ENCODE results near the gene MYO18A.

The MYO18A gene

GRCh38 chr17:29024316-29024952, 155.8 kb downstream of the MYO18A start:
- H2BK15ac ChIP-seq (ENCODE audit: low read length): no peak overlapping the region
- H3K4me2 ChIP-seq (ENCODE audit: insufficient read depth, low read length, poor library complexity, severe bottlenecking): no peak overlapping the region
- WGBS, 2 donors (ENCODE audit: extremely low coverage in 2 of 2, insufficient read length in 2 of 2, insufficient replicate concordance in 1 of 2): no CpG with 5 or more reads among the region's 6 CpGs
- H3K79me1 ChIP-seq (ENCODE audit: low read depth, low read length): no peaks in the 10 kb centered on the region
- no peaks in the 10 kb centered on the region for H3K36me3 ChIP-seq (replicated peaks in 1 of 2; ENCODE audit: control insufficient read depth in 2 of 2, insufficient read depth in 2 of 2, low read length in 2 of 2)
- no peak overlapping the region for H4K91ac ChIP-seq (ENCODE audit: low read depth, low read length, poor library complexity)
- H2AK5ac ChIP-seq (ENCODE audit: low read depth, low read length): no peak overlapping the region
- no peak overlapping the region for H3K23ac ChIP-seq (ENCODE audit: low read depth, low read length, poor library complexity)
- H3K4me3 ChIP-seq (ENCODE audit: low read length in 2 of 2): no peak overlapping the region
- H3K27me3 ChIP-seq (ENCODE audit: control insufficient read depth in 3 of 3, insufficient read depth in 3 of 3, low read depth in 1 of 3, low read length in 3 of 3): no peaks in the 10 kb centered on the region
- no peak overlapping the region for H3K18ac ChIP-seq (ENCODE audit: low read length)
- DNase-seq (ENCODE audit: low spot score): no peak
- H3K4ac ChIP-seq (ENCODE audit: low read length): no peak overlapping the region
- no peak overlapping the region for H3K27ac ChIP-seq (replicated peaks; ENCODE audit: low read length)
- H3K14ac ChIP-seq (ENCODE audit: low read length): no peak overlapping the region
- H4K8ac ChIP-seq (ENCODE audit: low read depth, low read length): no peak overlapping the region
- no peak overlapping the region for H2BK12ac ChIP-seq (ENCODE audit: low read length)
- H3K4me1 ChIP-seq (ENCODE audit: control insufficient read depth in 2 of 2, insufficient read depth in 1 of 2, low read depth in 1 of 2, low read length in 2 of 2): peaks cover 16% of the 10 kb centered on the region in 2 donors
- no peak overlapping the region for H2AFZ ChIP-seq (ENCODE audit: low read length)
- no peaks in the 10 kb centered on the region for H3K9me3 ChIP-seq (replicated peaks in 1 of 2; ENCODE audit: control insufficient read depth in 2 of 2, insufficient read depth in 1 of 2, low read depth in 1 of 2, low read length in 2 of 2)
- no peak overlapping the region for H3K9ac ChIP-seq (ENCODE audit: low read depth, low read length, poor library complexity)
- H2BK5ac ChIP-seq (ENCODE audit: low read length): no peak overlapping the region
- no peak overlapping the region for H2BK120ac ChIP-seq (ENCODE audit: low read depth, low read length)

DNA sequence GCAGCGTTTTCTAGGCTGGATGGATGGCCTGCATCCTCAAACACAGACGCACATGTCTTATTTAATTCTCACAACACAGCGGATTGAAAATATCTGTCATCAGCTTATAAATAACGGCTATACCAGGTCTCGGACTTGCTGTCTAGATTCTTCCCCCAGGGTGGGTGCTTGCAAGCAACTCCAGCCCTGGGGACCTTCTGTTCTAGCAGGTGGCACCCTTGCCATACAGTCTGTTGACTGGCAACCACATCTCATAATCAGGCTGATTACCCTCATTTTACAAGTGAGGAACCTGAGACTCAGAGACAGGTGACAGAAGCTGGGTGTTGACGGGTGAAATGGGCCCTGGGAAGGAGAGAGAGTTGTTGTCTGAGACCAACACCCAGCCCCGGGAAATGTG, 158.1 kb downstream of the MYO18A start:
- no peak overlapping the region for H3K27ac ChIP-seq (replicated peaks; ENCODE audit: low read length)
- H4K91ac ChIP-seq (ENCODE audit: low read depth, low read length, poor library complexity): no peak overlapping the region
- H4K8ac ChIP-seq (ENCODE audit: low read depth, low read length): no peak overlapping the region
- no peak overlapping the region for H3K18ac ChIP-seq (ENCODE audit: low read length)
- H3K14ac ChIP-seq (ENCODE audit: low read length): no peak overlapping the region
- H2BK120ac ChIP-seq (ENCODE audit: low read depth, low read length): no peak overlapping the region
- no peak overlapping the region for H2AK5ac ChIP-seq (ENCODE audit: low read depth, low read length)
- peaks cover 12 to 15% of the 10 kb centered on the region in 2 donors for H3K4me1 ChIP-seq (ENCODE audit: control insufficient read depth in 2 of 2, insufficient read depth in 1 of 2, low read depth in 1 of 2, low read length in 2 of 2)
- no peak overlapping the region for H3K4me3 ChIP-seq (ENCODE audit: low read length in 2 of 2)
- no peak overlapping the region for H2BK15ac ChIP-seq (ENCODE audit: low read length)
- no peak overlapping the region for H3K23ac ChIP-seq (ENCODE audit: low read depth, low read length, poor library complexity)
- no CpG with 5 or more reads among the region's 7 CpGs for WGBS, 2 donors (ENCODE audit: extremely low coverage in 2 of 2, insufficient read length in 2 of 2, insufficient replicate concordance in 1 of 2)
- H3K9me3 ChIP-seq (replicated peaks in 1 of 2; ENCODE audit: control insufficient read depth in 2 of 2, insufficient read depth in 1 of 2, low read depth in 1 of 2, low read length in 2 of 2): no peaks in the 10 kb centered on the region
- no peak overlapping the region for H2BK12ac ChIP-seq (ENCODE audit: low read length)
- no peak overlapping the region for H2BK5ac ChIP-seq (ENCODE audit: low read length)
- no peak for DNase-seq (ENCODE audit: low spot score)
- H3K79me1 ChIP-seq (ENCODE audit: low read depth, low read length): no peaks in the 10 kb centered on the region
- no peaks in the 10 kb centered on the region for H3K27me3 ChIP-seq (ENCODE audit: control insufficient read depth in 3 of 3, insufficient read depth in 3 of 3, low read depth in 1 of 3, low read length in 3 of 3)
- H2AFZ ChIP-seq (ENCODE audit: low read length): no peak overlapping the region
- no peak overlapping the region for H3K9ac ChIP-seq (ENCODE audit: low read depth, low read length, poor library complexity)
- no peak overlapping the region for H3K4ac ChIP-seq (ENCODE audit: low read length)
- no peak overlapping the region for H3K4me2 ChIP-seq (ENCODE audit: insufficient read depth, low read length, poor library complexity, severe bottlenecking)
- H3K36me3 ChIP-seq (replicated peaks in 1 of 2; ENCODE audit: control insufficient read depth in 2 of 2, insufficient read depth in 2 of 2, low read length in 2 of 2): no peaks in the 10 kb centered on the region

DNA sequence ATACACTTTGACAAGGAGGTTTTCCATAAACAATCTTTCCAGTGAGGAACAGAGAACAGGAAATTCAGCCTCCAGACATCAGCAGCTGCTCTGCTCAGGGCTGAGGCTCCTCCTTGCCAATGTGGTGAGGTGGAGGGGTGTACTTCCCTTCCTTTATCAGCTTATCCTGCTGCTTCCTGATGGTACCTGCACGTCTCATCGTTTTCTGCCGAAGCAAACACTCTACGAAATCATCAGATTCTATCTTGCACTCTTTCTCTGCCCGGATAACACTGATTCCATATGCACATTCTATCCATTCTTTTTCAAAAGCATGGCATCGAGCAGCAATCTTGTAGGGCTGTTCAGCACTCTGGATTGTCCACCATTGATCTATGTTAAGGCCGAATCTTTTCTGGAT, 159.0 kb downstream of the MYO18A start:
- no peaks in the 10 kb centered on the region for H3K27me3 ChIP-seq (ENCODE audit: control insufficient read depth in 3 of 3, insufficient read depth in 3 of 3, low read depth in 1 of 3, low read length in 3 of 3)
- H3K14ac ChIP-seq (ENCODE audit: low read length): no peak overlapping the region
- H3K4me2 ChIP-seq (ENCODE audit: insufficient read depth, low read length, poor library complexity, severe bottlenecking): no peak overlapping the region
- no peak overlapping the region for H4K91ac ChIP-seq (ENCODE audit: low read depth, low read length, poor library complexity)
- no peak overlapping the region for H2BK12ac ChIP-seq (ENCODE audit: low read length)
- no CpG with 5 or more reads among the region's 7 CpGs for whole genome bisulfite sequencing, 2 donors (ENCODE audit: extremely low coverage in 2 of 2, insufficient read length in 2 of 2, insufficient replicate concordance in 1 of 2)
- no peak overlapping the region for H3K9ac ChIP-seq (ENCODE audit: low read depth, low read length, poor library complexity)
- no peak overlapping the region for H2AFZ ChIP-seq (ENCODE audit: low read length)
- peaks cover 11 to 19% of the 10 kb centered on the region in 2 donors for H3K4me1 ChIP-seq (ENCODE audit: control insufficient read depth in 2 of 2, insufficient read depth in 1 of 2, low read depth in 1 of 2, low read length in 2 of 2)
- no peak for DNase-seq (ENCODE audit: low spot score)
- no peak overlapping the region for H2BK5ac ChIP-seq (ENCODE audit: low read length)
- H3K36me3 ChIP-seq (replicated peaks in 1 of 2; ENCODE audit: control insufficient read depth in 2 of 2, insufficient read depth in 2 of 2, low read length in 2 of 2): no peaks in the 10 kb centered on the region
- H3K4ac ChIP-seq (ENCODE audit: low read length): no peak overlapping the region
- no peak overlapping the region for H3K27ac ChIP-seq (replicated peaks; ENCODE audit: low read length)
- H4K8ac ChIP-seq (ENCODE audit: low read depth, low read length): no peak overlapping the region
- H3K18ac ChIP-seq (ENCODE audit: low read length): no peak overlapping the region
- H3K23ac ChIP-seq (ENCODE audit: low read depth, low read length, poor library complexity): no peak overlapping the region
- no peak overlapping the region for H3K4me3 ChIP-seq (ENCODE audit: low read length in 2 of 2)
- no peak overlapping the region for H2AK5ac ChIP-seq (ENCODE audit: low read depth, low read length)
- no peak overlapping the region for H2BK15ac ChIP-seq (ENCODE audit: low read length)
- H2BK120ac ChIP-seq (ENCODE audit: low read depth, low read length): no peak overlapping the region
- no peaks in the 10 kb centered on the region for H3K79me1 ChIP-seq (ENCODE audit: low read depth, low read length)
- H3K9me3 ChIP-seq (replicated peaks in 1 of 2; ENCODE audit: control insufficient read depth in 2 of 2, insufficient read depth in 1 of 2, low read depth in 1 of 2, low read length in 2 of 2): no peaks in the 10 kb centered on the region

All from neuronal stem cell (in vitro differentiated cells).